Tibial artery (tissue), 4 donors: ENCODE data around the gene GGACT.
A peak's percentile ranks its signal among the peaks of the same experiment; 100 is the strongest.
"Not testable (repeated sequence)": the region's sequence is repeated elsewhere in the genome, so short reads cannot be mapped to it uniquely, and the experiment has no call there.

Source experiments
- DNase-seq, 2 donors: peaks; one replicate each; pipeline ENCODE4 v3.0.0-alpha.2; 2019
- H3K27ac ChIP-seq, 2 donors: fragments of 200-600 bp; sonication (generic) in 1 of 2; 1 replicate in 1 of 2; 2 replicates in 1 of 2; pipeline ENCODE4 v1.5.1; 2018 to 2019; ENCODE audit warnings: mild to moderate bottlenecking in 1 of 2
- H3K27me3 ChIP-seq, 2 donors: fragments of 200-600 bp; sonication (generic) in 1 of 2; one replicate each; pipeline versions ENCODE4 v1.5.1 to v1.6.0; 2016 to 2019
- H3K36me3 ChIP-seq, 3 donors: fragments of 200-600 bp; sonication (generic) in 2 of 3; one replicate each; pipeline ENCODE4 v1.5.1; 2016 to 2019; ENCODE audit warnings: mild to moderate bottlenecking in 2 of 3
- H3K4me1 ChIP-seq, 4 donors: fragments of 200-600 bp; sonication (generic) in 2 of 4; 1 replicate in 3 of 4; 2 replicates in 1 of 4; pipeline ENCODE4 v1.5.1; 2016 to 2019
- H3K4me3 ChIP-seq, 2 donors: fragments of 200-600 bp; sonication (generic) in 1 of 2; 1 replicate in 1 of 2; 2 replicates in 1 of 2; pipeline ENCODE4 v1.5.1; 2018 to 2019; ENCODE audit warnings: mild to moderate bottlenecking in 2 of 2
- H3K9me3 ChIP-seq, 3 donors: fragments of 200-600 bp; sonication (generic) in 1 of 3; one replicate each; pipeline ENCODE4 v1.5.1; 2016 to 2019
- intact Hi-C: fragments of 100-400 bp; cut with DNase I; formaldehyde crosslinking; loops from one replicate; pipeline ENCODE4 v1.15.0; 2023; ENCODE audit warnings: low total_unique reads
- TF ChIP-seq, protein P1 (sequence below), 2 experiments: fragments of 200-600 bp in 1 of 2; fragments of 450-650 bp in 1 of 2; IDR thresholded peaks; one replicate each; pipeline ENCODE4 v1.5.1; 2017 to 2019; ENCODE audit warnings: antibody characterized with exemption in 2 of 2, mild to moderate bottlenecking in 1 of 2, moderate library complexity in 1 of 2

GGACT gene

GRCh38 chr13:100594255-100594654 is 5.7 kb upstream of the GGACT start:
- no peak for DNase-seq
- no peaks in the 10 kb centered on the region for H3K36me3 ChIP-seq
- intact Hi-C loops: no loop called here
- no peaks in the 10 kb centered on the region for H3K9me3 ChIP-seq
- H3K27ac ChIP-seq: no peak overlapping the region
- TF ChIP-seq, protein P1, sequence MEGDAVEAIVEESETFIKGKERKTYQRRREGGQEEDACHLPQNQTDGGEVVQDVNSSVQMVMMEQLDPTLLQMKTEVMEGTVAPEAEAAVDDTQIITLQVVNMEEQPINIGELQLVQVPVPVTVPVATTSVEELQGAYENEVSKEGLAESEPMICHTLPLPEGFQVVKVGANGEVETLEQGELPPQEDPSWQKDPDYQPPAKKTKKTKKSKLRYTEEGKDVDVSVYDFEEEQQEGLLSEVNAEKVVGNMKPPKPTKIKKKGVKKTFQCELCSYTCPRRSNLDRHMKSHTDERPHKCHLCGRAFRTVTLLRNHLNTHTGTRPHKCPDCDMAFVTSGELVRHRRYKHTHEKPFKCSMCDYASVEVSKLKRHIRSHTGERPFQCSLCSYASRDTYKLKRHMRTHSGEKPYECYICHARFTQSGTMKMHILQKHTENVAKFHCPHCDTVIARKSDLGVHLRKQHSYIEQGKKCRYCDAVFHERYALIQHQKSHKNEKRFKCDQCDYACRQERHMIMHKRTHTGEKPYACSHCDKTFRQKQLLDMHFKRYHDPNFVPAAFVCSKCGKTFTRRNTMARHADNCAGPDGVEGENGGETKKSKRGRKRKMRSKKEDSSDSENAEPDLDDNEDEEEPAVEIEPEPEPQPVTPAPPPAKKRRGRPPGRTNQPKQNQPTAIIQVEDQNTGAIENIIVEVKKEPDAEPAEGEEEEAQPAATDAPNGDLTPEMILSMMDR (IDR thresholded peaks at IDR 0.05): no peak
- no peaks in the 10 kb centered on the region for H3K27me3 ChIP-seq
- H3K4me1 ChIP-seq: peaks cover 0 to under 1% (median 0%) of the 10 kb centered on the region in 4 donors
- no peak overlapping the region for H3K4me3 ChIP-seq

DNA sequence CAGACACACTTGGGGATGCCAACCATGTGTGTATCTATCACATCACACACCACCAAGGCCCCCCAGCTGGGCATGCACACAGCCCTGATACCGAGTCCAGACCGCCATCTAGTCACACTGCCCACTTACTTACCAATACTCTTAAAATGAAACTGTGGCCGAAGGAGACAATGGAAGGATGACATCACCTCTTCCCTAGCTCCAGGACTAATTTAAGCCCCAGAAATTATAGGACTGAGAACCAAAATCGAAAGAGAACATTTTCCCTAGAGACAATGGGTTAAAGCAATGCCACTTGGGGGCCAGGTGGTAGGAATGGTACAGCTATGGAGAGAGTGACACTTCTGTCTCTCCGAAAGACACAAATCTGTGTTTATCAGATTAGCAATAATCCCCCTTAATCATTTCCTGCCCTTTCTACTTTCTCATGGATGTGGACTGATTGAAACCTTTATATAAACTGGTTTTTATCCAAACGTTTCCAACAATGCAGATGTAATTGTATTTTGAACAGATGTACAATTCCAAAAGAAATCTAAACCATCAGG is 663 bp upstream of the GGACT start:
- Histone ChIP-seq H3K4me3 (peak overlapping the region; percentile 68 to 83), H3K27ac (no peak overlapping the region), H3K36me3 (no peaks in the 10 kb centered on the region), H3K27me3 (no peaks in the 10 kb centered on the region), H3K4me1 (peaks cover 0 to 12% (median 3%) of the 10 kb centered on the region in 4 donors), H3K9me3 (no peaks in the 10 kb centered on the region)
- intact Hi-C loops: no loop called here
- DNase-seq: no peak
- TF ChIP-seq, protein P1 (IDR thresholded peaks at IDR 0.05): no peak

- no peaks in the 10 kb centered on the region for H3K27me3 ChIP-seq
- H3K27ac ChIP-seq: no peak overlapping the region
- H3K9me3 ChIP-seq: no peaks in the 10 kb centered on the region
- TF ChIP-seq, protein P1 (IDR thresholded peaks at IDR 0.05): no peak
- peaks cover 0 to 12% (median 3%) of the 10 kb centered on the region in 4 donors for H3K4me1 ChIP-seq
- no peak for DNase-seq
- H3K4me3 ChIP-seq: no peak overlapping the region
- intact Hi-C loops: no loop called here
- peaks cover 0 to 17% (median 0%) of the 10 kb centered on the region in 3 donors for H3K36me3 ChIP-seq
These were observed 3.7 kb downstream of the GGACT start for GRCh38 chr13:100584896-100585295.

DNA sequence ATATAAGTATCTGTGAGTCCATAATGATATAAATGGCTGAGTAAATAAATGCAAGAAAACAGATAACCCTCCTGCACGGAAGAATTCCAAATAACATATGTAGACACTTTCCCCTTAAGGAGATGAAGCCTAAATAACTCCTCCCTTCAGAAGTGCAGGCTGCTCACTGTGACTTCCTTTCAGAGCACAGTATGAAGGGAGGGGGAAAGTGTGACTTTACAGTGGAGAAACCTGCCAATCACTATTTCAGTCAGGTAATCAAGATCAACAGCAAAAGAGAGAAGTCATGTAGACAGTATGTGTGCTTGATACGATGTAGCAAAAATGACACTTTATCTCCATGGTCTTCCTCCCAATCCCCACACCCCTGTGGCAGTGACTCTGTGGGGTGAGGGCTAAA is 7.1 kb downstream of the GGACT start:
- Histone ChIP-seq H3K4me3 (no peak overlapping the region), H3K27ac (no peak overlapping the region), H3K36me3 (peaks cover 0 to 17% (median 0%) of the 10 kb centered on the region in 3 donors), H3K27me3 (no peaks in the 10 kb centered on the region), H3K4me1 (no peaks in the 10 kb centered on the region), H3K9me3 (no peaks in the 10 kb centered on the region)
- intact Hi-C loops: no loop called here
- DNase-seq: no peak
- TF ChIP-seq, protein P1 (IDR thresholded peaks at IDR 0.05): no peak

- H3K4me3 ChIP-seq: no peak overlapping the region
- peaks cover 0 to 17% (median 0%) of the 10 kb centered on the region in 3 donors for H3K36me3 ChIP-seq
- no peaks in the 10 kb centered on the region for H3K27me3 ChIP-seq
- no peak overlapping the region for H3K27ac ChIP-seq
- H3K9me3 ChIP-seq: no peaks in the 10 kb centered on the region
- H3K4me1 ChIP-seq: no peaks in the 10 kb centered on the region
- intact Hi-C loops: no loop called here
- TF ChIP-seq, protein P1 (IDR thresholded peaks at IDR 0.05): no peak
- no peak for DNase-seq
These were observed 7.6 kb downstream of the GGACT start for GRCh38 chr13:100581030-100581429.

- Histone ChIP-seq H3K36me3 (peaks cover 0 to 17% (median 0%) of the 10 kb centered on the region in 3 donors), H3K4me3 (no peak overlapping the region), H3K9me3 (no peaks in the 10 kb centered on the region), H3K27ac (no peak overlapping the region), H3K27me3 (no peaks in the 10 kb centered on the region), H3K4me1 (no peaks in the 10 kb centered on the region)
- intact Hi-C loops: no loop called here
- DNase-seq: no peak
- TF ChIP-seq, protein P1 (IDR thresholded peaks at IDR 0.05): no peak
These were observed 8.5 kb downstream of the GGACT start for GRCh38 chr13:100580045-100580444.

DNA sequence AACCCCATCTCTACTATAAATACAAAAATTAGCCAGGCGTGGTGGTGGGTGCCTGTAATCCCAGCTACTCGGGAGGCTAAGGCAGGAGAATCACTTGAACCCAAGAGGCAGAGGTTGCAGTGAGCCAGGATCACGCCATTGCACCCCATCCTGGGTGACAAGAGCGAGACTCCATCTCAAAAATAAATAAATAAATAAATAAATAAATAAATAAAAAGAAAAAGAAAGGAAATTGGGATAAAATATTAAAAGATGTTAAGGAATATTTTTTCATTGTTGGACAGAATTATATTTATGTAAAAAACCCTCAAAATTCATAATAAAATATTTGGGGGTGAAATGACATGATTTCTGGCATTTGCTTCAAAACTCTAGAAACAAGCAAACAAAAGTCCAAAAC is 11.3 kb downstream of the GGACT start:
- H3K4me3 ChIP-seq, intact Hi-C loops: not testable (repeated sequence)

More for the DNA sequence above, 11.3 kb downstream of the GGACT start:
- not testable (repeated sequence) for H3K27me3 ChIP-seq, H3K4me1 ChIP-seq, H3K9me3 ChIP-seq, DNase-seq, H3K27ac ChIP-seq
- peaks cover 0 to 13% (median 0%) of the 10 kb centered on the region in 3 donors for H3K36me3 ChIP-seq
